ENCODE data around the gene GREM2.

GRCh38 chr1:240597153-240597745 lies 14.7 kb downstream of the GREM2 start:
- TF ChIP-seq CREB1 (IDR thresholded peaks at IDR 0.05; ENCODE audit: low read depth) (no peak), TEAD4 (IDR thresholded peaks at IDR 0.05) (no peak), EP300 (IDR thresholded peaks at IDR 0.05; ENCODE audit: borderline replicate concordance) (no peak), YY1 (IDR thresholded peaks at IDR 0.05; ENCODE audit: low read depth) (no peak), RAD21 (IDR thresholded peaks at IDR 0.05; ENCODE audit: low read depth) (no peak), FOXM1 (IDR thresholded peaks at IDR 0.05; ENCODE audit: borderline replicate concordance, low read depth) (no peak), CEBPB (IDR thresholded peaks at IDR 0.05) (no peak)
- TF ChIP-seq, protein P1, sequence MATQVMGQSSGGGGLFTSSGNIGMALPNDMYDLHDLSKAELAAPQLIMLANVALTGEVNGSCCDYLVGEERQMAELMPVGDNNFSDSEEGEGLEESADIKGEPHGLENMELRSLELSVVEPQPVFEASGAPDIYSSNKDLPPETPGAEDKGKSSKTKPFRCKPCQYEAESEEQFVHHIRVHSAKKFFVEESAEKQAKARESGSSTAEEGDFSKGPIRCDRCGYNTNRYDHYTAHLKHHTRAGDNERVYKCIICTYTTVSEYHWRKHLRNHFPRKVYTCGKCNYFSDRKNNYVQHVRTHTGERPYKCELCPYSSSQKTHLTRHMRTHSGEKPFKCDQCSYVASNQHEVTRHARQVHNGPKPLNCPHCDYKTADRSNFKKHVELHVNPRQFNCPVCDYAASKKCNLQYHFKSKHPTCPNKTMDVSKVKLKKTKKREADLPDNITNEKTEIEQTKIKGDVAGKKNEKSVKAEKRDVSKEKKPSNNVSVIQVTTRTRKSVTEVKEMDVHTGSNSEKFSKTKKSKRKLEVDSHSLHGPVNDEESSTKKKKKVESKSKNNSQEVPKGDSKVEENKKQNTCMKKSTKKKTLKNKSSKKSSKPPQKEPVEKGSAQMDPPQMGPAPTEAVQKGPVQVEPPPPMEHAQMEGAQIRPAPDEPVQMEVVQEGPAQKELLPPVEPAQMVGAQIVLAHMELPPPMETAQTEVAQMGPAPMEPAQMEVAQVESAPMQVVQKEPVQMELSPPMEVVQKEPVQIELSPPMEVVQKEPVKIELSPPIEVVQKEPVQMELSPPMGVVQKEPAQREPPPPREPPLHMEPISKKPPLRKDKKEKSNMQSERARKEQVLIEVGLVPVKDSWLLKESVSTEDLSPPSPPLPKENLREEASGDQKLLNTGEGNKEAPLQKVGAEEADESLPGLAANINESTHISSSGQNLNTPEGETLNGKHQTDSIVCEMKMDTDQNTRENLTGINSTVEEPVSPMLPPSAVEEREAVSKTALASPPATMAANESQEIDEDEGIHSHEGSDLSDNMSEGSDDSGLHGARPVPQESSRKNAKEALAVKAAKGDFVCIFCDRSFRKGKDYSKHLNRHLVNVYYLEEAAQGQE (IDR thresholded peaks at IDR 0.05; ENCODE audit: low read depth): no peak
- TF ChIP-seq, protein P2, sequence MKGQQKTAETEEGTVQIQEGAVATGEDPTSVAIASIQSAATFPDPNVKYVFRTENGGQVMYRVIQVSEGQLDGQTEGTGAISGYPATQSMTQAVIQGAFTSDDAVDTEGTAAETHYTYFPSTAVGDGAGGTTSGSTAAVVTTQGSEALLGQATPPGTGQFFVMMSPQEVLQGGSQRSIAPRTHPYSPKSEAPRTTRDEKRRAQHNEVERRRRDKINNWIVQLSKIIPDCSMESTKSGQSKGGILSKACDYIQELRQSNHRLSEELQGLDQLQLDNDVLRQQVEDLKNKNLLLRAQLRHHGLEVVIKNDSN (IDR thresholded peaks at IDR 0.05): no peak
